A549 treated with AZD9567 at 1 μM for 4 hours (cell line): Measurements from ENCODE around the gene APRT. TPM values are rescaled to one million over a fixed set of nuclear protein-coding genes. Genes with fewer than 3 reads are reported as not detected.

Experiments used
- total RNA-seq: library from RNA; stranded (reverse); fragments of 200-300 nt; extraction: Qiagen RNA extraction; gene quantifications from 5 replicates; pipeline ENCODE4 v1.2.3, GENCODE V29; 2022; ENCODE audit not compliant: insufficient read depth

The APRT gene
- 276 to 422 TPM (median 404 TPM) in 5 replicates for total RNA-seq

DNA sequence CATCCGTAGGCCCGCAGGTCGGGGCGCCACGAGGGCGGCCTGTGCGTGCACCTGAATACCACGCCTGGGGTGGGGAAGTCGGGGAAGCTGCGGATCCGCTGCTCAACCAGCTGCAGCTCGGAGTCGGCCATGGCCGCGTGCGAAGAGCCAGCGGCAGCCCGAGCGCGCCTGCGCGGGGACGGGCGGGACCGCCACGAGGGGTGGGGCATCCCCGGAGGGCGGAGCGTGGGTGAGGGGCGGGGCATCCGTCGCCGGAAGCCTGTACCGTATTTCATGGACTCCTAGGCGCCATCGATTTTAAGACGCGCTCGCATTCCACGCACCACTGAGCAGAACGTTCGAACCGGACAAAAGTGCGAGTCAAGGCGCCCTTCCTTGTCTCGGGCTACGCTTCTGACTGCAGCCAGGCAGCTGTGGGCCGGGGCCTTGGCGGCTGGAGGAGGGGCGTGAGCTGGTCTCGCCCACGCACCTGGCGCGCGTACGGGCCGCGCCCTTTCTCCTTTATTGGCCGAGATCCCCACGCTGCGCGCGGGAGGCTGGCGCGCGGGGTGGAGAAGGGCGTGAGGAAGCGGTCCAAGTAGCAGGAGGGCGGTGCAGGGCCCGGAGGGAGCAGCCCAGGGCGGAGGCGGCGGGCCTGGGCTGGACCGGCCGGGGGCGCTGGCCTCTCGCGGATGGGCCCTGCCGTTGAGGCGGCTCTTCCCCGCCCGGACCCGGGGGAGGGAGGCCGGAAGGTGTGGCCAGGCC is at the start of gene APRT:
Gene APRT (minus strand): TSS at position 160 of the 744 bp plus-strand sequence. CDS start 29 bp downstream, at position 131.

GRCh38 chr16:88856828-88857727 is 45.4 kb upstream of the APRT start, which contains the start of the genes GALNS and TRAPPC2L:
Gene GALNS, minus strand, starts transcription at chr16:88856947. Its CDS starts 70 bp downstream, at chr16:88856877.
Gene TRAPPC2L, plus strand, starts transcription at chr16:88857127. Its CDS starts 24 bp downstream, at chr16:88857151.

DNA sequence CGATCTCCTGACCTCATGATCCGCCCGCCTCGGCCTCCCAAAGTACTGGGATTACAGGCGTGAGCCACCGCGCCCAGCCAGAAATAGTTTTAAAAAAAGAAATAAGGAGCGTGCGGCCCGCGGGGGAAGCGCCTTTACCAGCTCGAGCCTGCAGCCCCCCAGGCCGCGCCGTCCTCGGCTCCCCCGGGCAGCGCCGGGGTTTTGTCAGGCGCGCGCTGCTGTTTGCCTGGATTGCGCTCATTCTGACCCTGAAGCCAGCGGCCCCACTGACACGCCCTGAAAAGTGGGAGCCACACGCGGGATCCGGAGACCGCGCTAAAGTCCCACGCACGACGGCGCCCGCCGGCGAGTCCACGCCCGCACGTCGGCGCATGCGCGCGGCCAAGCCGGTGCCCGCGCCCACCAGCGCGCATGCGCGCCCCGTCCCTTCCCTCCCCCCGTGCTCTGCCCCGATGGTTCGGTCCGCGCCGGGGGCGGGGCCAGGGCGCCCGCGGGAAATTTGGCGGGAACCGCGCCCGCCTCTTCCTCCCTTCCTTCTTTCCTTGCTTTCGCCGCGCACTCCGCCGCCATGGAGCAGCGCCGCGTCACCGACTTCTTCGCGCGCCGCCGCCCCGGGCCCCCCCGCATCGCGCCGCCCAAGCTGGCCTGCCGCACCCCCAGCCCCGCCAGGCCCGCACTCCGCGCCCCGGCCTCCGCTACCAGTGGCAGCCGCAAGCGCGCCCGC is 8.3 kb downstream of the APRT start, which contains the start of gene CDT1:
Gene CDT1 (plus strand): TSS at position 526 of the 724 bp plus-strand sequence. CDS start 43 bp downstream, at position 569.

DNA sequence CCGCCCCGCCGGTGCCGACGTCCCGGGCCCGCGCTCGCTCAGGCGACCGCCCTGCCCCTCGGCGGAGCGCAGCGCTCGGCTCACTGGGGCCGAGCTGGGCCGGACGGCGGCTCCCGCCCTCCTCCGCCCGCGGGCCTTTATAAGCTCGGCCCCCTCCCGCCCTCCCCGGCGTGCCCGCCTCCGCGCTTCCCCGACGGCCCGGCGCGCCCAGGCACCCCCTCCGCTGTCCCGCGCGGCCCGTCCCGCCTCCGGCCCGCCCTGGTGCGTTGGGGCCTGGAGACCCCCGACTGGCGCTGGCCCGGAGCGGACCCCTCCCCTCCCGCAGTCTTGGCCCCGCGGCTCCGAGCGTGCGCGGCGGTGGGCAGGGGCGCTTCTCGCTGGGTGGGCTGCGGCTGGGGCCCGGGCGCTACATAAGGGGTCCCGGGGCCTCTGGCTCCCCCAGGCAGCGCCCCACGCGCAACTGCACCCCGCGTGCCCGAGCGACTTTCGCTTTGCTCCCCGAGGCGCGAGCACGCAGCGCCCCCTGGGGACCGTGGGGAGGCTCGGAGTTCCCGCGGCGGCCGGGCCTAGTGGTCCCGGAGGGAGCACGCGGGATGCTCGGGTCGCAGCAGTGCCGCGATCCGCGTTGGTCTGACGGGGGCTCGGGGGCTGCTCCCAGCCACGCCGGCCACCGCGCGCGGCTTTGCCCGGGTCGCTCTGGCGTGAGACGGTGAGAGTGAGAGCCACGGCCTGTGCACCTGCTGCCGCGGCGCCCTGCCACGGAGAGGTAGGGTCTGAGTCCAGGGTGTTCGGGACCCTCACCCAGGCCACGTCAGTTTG is 26.4 kb downstream of the APRT start, which contains the start of gene PIEZO1:
Gene PIEZO1 (minus strand): TSS at position 115 of the 819 bp plus-strand sequence. CDS start 256 bp downstream, outside the sequence.

Other genes starting within 250 kb of the APRT start
- 48.4 to 53.9 TPM (median 50.4 TPM) in 5 replicates for gene ZC3H18, start 241.5 kb downstream of the APRT start, total RNA-seq
- gene IL17C, start 173.4 kb downstream of the APRT start, total RNA-seq, result not detected in 5 replicates
- gene CYBA, start 160.9 kb downstream of the APRT start, total RNA-seq, result 279 to 313 TPM (median 293 TPM) in 5 replicates
- 17.0 to 26.1 TPM (median 25.4 TPM) in 5 replicates for gene MVD, start 148.8 kb downstream of the APRT start, total RNA-seq
- 0.08 to 0.21 TPM (median 0.17 TPM) in 4 of 5 replicates, not detected in the other for gene SNAI3, start 125.4 kb downstream of the APRT start, total RNA-seq
- 12.2 to 22.0 TPM (median 20.8 TPM) in 5 replicates for gene RNF166, start 105.5 kb downstream of the APRT start, total RNA-seq
- gene CTU2, start 105.4 kb downstream of the APRT start, total RNA-seq, result 22.4 to 38.0 TPM (median 35.2 TPM) in 5 replicates
- 132 to 160 TPM (median 150 TPM) in 5 replicates for gene PIEZO1, start 26.7 kb downstream of the APRT start, total RNA-seq
- gene CDT1, start 8.1 kb downstream of the APRT start, total RNA-seq, result 16.9 to 35.3 TPM (median 33.5 TPM) in 5 replicates
- gene GALNS, start 45.0 kb upstream of the APRT start, total RNA-seq, result 46.7 to 48.7 TPM (median 48.3 TPM) in 5 replicates
- 96.4 to 120 TPM (median 104 TPM) in 5 replicates for gene TRAPPC2L, start 45.2 kb upstream of the APRT start, total RNA-seq
- not detected in 5 replicates for gene PABPN1L, start 54.7 kb upstream of the APRT start, total RNA-seq
- 0.42 to 0.65 TPM (median 0.59 TPM) in 5 replicates for gene CBFA2T3, start 165.3 kb upstream of the APRT start, total RNA-seq